Thoracic aorta (tissue), 2 donors: Measurements from ENCODE around the gene SPATA24. TPM values are rescaled to one million over a fixed set of nuclear protein-coding genes. Genes with fewer than 3 reads are reported as not detected.
"Not testable (repeated sequence)": the region's sequence is repeated elsewhere in the genome, so short reads cannot be mapped to it uniquely, and the experiment has no call there.

Experiments used
- ATAC-seq: fragments of 150-250 bp; one replicate; pipeline ENCODE4 v1.8.0; 2017; ENCODE audit warnings: low read depth; ENCODE audit not compliant: insufficient number of reproducible peaks, low FRiP score
- DNase-seq: peaks from one replicate; pipeline ENCODE4 v3.0.0-alpha.2; 2020; ENCODE audit warnings: low spot score
- H3K27ac ChIP-seq, 2 donors: fragments of 200-600 bp; sonication (generic); 1 replicate in 1 of 2; 2 replicates in 1 of 2; pipeline ENCODE4 v1.5.1; 2016; ENCODE audit warnings: mild to moderate bottlenecking in 2 of 2, moderate library complexity in 2 of 2
- H3K27me3 ChIP-seq: fragments of 200-600 bp; sonication (generic); replicated peaks from 2 replicates; pipeline ENCODE4 v1.6.0; 2016; ENCODE audit warnings: mild to moderate bottlenecking; ENCODE audit not compliant: insufficient read depth
- H3K36me3 ChIP-seq: fragments of 200-600 bp; sonication (generic); one replicate; pipeline ENCODE4 v1.5.1; 2016
- H3K4me1 ChIP-seq, 2 donors: fragments of 200-600 bp; sonication (generic); 1 replicate in 1 of 2; 2 replicates in 1 of 2; pipeline versions ENCODE4 v1.5.1 to v1.6.0; 2016; ENCODE audit warnings: low read depth in 2 of 2, mild to moderate bottlenecking in 1 of 2; ENCODE audit not compliant: control insufficient read depth in 1 of 2
- H3K4me3 ChIP-seq: fragments of 200-600 bp; sonication (generic); 2 replicates; pipeline ENCODE4 v1.5.1; 2016; ENCODE audit warnings: mild to moderate bottlenecking
- H3K9me3 ChIP-seq: fragments of 200-600 bp; sonication (generic); 2 replicates; pipeline ENCODE4 v1.5.1; 2016
- total RNA-seq, 2 donors: library from RNA; depleted of rRNA; stranded (reverse); fragments of >200 nt; gene quantifications; one replicate each; pipeline versions ENCODE4 v1.1.0 to v1.2.3, GENCODE V29; 2016
- TF ChIP-seq, protein P1 (sequence below): fragments of 200-600 bp; sonication (generic); IDR thresholded peaks from one replicate; pipeline ENCODE4 v1.5.1; 2019; ENCODE audit warnings: antibody characterized with exemption

Gene SPATA24
- total RNA-seq, 2 donors from 2014 or later = 1.2 to 11.6 TPM

DNA sequence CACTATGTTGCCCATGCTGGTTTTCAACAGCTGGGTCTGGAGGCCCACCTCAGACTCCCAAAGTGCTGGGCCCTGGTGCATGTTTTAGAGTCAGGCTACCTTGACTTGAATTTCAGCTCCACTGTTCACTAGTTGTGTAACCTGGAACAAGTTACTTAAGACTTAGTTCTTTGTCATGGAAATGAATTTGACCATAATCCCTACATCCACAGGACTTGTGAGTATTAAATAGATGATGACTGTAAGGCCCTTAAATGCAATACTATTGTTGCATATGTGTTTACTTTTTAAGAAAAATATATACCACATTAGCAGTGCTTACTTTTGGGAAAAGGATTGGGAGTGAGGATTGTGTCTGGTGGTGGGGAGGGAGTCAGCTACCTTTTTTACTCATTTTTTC, 45.8 kb downstream of the SPATA24 start:
- H3K36me3 ChIP-seq = no peaks in the 10 kb centered on the region
- DNase-seq = no peak
- no peaks in the 10 kb centered on the region for H3K27me3 ChIP-seq
- TF ChIP-seq, protein P1, sequence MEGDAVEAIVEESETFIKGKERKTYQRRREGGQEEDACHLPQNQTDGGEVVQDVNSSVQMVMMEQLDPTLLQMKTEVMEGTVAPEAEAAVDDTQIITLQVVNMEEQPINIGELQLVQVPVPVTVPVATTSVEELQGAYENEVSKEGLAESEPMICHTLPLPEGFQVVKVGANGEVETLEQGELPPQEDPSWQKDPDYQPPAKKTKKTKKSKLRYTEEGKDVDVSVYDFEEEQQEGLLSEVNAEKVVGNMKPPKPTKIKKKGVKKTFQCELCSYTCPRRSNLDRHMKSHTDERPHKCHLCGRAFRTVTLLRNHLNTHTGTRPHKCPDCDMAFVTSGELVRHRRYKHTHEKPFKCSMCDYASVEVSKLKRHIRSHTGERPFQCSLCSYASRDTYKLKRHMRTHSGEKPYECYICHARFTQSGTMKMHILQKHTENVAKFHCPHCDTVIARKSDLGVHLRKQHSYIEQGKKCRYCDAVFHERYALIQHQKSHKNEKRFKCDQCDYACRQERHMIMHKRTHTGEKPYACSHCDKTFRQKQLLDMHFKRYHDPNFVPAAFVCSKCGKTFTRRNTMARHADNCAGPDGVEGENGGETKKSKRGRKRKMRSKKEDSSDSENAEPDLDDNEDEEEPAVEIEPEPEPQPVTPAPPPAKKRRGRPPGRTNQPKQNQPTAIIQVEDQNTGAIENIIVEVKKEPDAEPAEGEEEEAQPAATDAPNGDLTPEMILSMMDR = no peak
- H3K4me3 ChIP-seq = no peak overlapping the region
- H3K4me1 ChIP-seq = peaks cover 0 to 9% of the 10 kb centered on the region in 2 donors
- no peak overlapping the region for H3K27ac ChIP-seq
- ATAC-seq = no peak
- no peaks in the 10 kb centered on the region for H3K9me3 ChIP-seq

DNA sequence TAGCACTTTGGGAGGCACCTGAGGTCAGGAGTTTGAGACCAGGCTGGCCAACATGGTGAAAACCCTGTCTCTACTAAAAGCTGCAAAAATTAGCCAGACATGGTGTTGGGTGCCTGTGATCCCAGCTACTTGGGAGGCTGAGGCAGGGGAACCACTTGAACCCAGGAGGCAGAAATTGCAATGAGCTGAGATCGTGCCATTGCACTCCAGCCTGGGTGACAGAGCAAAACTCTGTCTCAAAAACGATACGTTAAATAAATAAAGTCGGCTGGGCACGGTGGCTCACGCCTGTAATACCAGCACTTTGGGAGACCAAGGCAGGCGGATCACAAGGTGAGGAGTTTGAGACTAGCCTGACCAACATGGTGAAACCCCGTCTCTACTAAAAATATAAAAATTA, 48.0 kb downstream of the SPATA24 start:
- not testable (repeated sequence) for H3K4me3 ChIP-seq, H3K27ac ChIP-seq, H3K4me1 ChIP-seq, H3K27me3 ChIP-seq, H3K36me3 ChIP-seq, ATAC-seq, DNase-seq, H3K9me3 ChIP-seq

DNA sequence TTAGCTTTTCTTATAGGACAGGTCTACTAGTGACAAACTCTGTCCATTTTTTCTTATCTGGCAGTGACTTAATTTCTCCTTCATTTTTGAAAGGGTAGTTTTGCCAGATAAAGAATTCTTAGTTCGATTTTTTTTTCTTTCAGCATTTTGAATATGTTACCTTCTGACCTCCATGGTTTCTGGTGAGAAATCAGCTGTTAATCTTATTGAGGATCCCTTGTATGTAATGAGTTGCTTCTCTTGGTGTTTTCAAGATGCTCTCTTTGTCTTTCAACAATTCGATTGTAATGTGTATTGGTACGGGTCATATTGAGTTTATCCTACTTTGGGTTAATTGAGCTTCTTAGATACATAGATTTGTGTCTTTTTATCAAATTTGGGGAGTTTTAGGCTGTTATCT, 49.7 kb downstream of the SPATA24 start:
- TF ChIP-seq, protein P1 = no peak
- ATAC-seq = no peak
- no peaks in the 10 kb centered on the region for H3K36me3 ChIP-seq

DNA sequence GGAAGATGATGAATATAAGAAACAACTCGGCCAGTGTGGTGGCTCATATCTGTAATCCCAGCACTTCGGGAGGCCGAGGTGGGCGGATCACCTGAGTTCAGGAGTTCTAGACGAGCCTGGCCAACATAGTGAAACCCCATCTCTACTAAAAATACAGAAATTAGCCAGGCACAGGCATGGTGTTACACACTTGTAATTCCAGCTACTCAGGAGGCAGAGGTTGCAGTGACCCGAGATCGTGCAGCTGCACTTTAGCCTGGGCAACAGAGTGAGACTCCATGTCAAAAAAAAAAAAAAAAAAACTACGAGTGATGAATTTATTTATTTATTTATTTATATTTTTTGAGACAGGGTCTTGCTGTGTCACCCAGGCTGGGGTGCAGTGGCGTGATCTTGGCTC, 56.0 kb downstream of the SPATA24 start:
- H3K4me3 ChIP-seq, DNase-seq, H3K9me3 ChIP-seq, ATAC-seq, H3K27ac ChIP-seq, H3K27me3 ChIP-seq, H3K36me3 ChIP-seq: not testable (repeated sequence)
- peaks cover 25 to 28% of the 10 kb centered on the region in 2 donors for H3K4me1 ChIP-seq

More for the DNA sequence above, 49.7 kb downstream of the SPATA24 start:
- peaks cover 4 to 10% of the 10 kb centered on the region in 2 donors for H3K4me1 ChIP-seq
- H3K27ac ChIP-seq = no peak overlapping the region
- H3K9me3 ChIP-seq = no peaks in the 10 kb centered on the region
- no peak overlapping the region for H3K4me3 ChIP-seq
- no peaks in the 10 kb centered on the region for H3K27me3 ChIP-seq
- DNase-seq = no peak

Other genes starting within 250 kb of the SPATA24 start
- 10 to 100 TPM; 33.1 to 41.2 TPM for gene SIL1, start 205.7 kb downstream of the SPATA24 start, total RNA-seq
- gene MATR3, start 110.3 kb downstream of the SPATA24 start, total RNA-seq = 100 to 1,000 TPM; 194 to 264 TPM
- 10 to 100 TPM; 53.9 to 65.6 TPM for gene PAIP2, start 62.2 kb downstream of the SPATA24 start, total RNA-seq
- gene SLC23A1, start 20.8 kb downstream of the SPATA24 start, total RNA-seq = not detected
- gene MZB1, start 14.2 kb downstream of the SPATA24 start, total RNA-seq = not detected
- 1 to 10 TPM; 1.9 to 4.9 TPM for gene PROB1, start 9.0 kb downstream of the SPATA24 start, total RNA-seq
- gene DNAJC18, start 35.4 kb upstream of the SPATA24 start, total RNA-seq = 10 to 100 TPM in 1 of 2 donors, 1 to 10 TPM in 1; 6.9 to 16.7 TPM
- gene ECSCR, start 58.7 kb upstream of the SPATA24 start, total RNA-seq = 10 to 100 TPM; 27.1 to 35.6 TPM
- not detected for gene SMIM33, start 66.9 kb upstream of the SPATA24 start, total RNA-seq
- 100 to 1,000 TPM; 100 to 202 TPM for gene STING1, start 78.7 kb upstream of the SPATA24 start, total RNA-seq
- 10 to 100 TPM; 51.9 to 66.7 TPM for gene UBE2D2, start 157.2 kb upstream of the SPATA24 start, total RNA-seq
- gene CXXC5, start 244.3 kb upstream of the SPATA24 start, total RNA-seq = 10 to 100 TPM; 58.5 to 62.5 TPM